GM19351 (cell line): Measurements from ENCODE around the gene SOBP.
"Not testable (repeated sequence)": the region's sequence is repeated elsewhere in the genome, so short reads cannot be mapped to it uniquely, and the experiment has no call there.

ENCODE experiments used
- ATAC-seq: cut with Tn5 transposase; IDR thresholded peaks from one replicate; pipeline ENCODE4 v1.9.1; 2021; ENCODE audit warnings: mild to moderate bottlenecking, moderate library complexity; ENCODE audit not compliant: unreplicated experiment

Gene SOBP

GRCh38 chr6:107489636-107490565, at the start of gene SOBP:
Gene SOBP, plus strand, starts transcription at chr6:107490117. Its CDS starts 500 bp downstream, at chr6:107490617.
- peak; percentile 61 for ATAC-seq

GRCh38 chr6:107440936-107441335, 49.0 kb upstream of the SOBP start:
- no peak for ATAC-seq

- no peak for ATAC-seq
Observed at GRCh38 chr6:107441682-107442081, 48.2 kb upstream of the SOBP start.

- no peak for ATAC-seq
Observed at GRCh38 chr6:107442938-107443607, 46.8 kb upstream of the SOBP start.

- ATAC-seq = no peak
Observed at GRCh38 chr6:107443608-107444267, 46.2 kb upstream of the SOBP start.

- ATAC-seq = no peak
Observed at GRCh38 chr6:107444277-107444676, 45.6 kb upstream of the SOBP start.

- no peak for ATAC-seq
Observed at GRCh38 chr6:107447663-107448216, 42.2 kb upstream of the SOBP start.

- ATAC-seq = no peak
Observed at GRCh38 chr6:107448776-107449175, 41.1 kb upstream of the SOBP start.

- ATAC-seq = peak; percentile 29
Observed at GRCh38 chr6:107458672-107459282, 31.1 kb upstream of the SOBP start.

- peak; percentile 91 for ATAC-seq
Observed at GRCh38 chr6:107459283-107460082, 30.4 kb upstream of the SOBP start, which contains the start of gene PDSS2. Gene PDSS2, minus strand, starts transcription at chr6:107459564. Its CDS starts 279 bp downstream, at chr6:107459285.

GRCh38 chr6:107460083-107460631, 29.8 kb upstream of the SOBP start:
- no peak for ATAC-seq

- ATAC-seq = no peak
Observed at GRCh38 chr6:107466062-107466461, 23.9 kb upstream of the SOBP start.

- ATAC-seq = no peak
Observed at GRCh38 chr6:107470364-107470763, 19.6 kb upstream of the SOBP start.

GRCh38 chr6:107473660-107474059, 16.3 kb upstream of the SOBP start:
- ATAC-seq = no peak

- not testable (repeated sequence) for ATAC-seq
Observed at GRCh38 chr6:107475360-107475759, 14.6 kb upstream of the SOBP start.

- not testable (repeated sequence) for ATAC-seq
Observed at GRCh38 chr6:107475826-107476225, 14.1 kb upstream of the SOBP start.

- no peak for ATAC-seq
Observed at GRCh38 chr6:107479089-107479690, 10.7 kb upstream of the SOBP start.

- no peak for ATAC-seq
Observed at GRCh38 chr6:107485157-107485556, 4.8 kb upstream of the SOBP start.
